ENCODE measurements around the gene SNURF. TPM values are rescaled to one million over a fixed set of nuclear protein-coding genes. Genes with fewer than 3 reads are reported as not detected.

SNURF gene
- total and polyA plus RNA-seq, 2 donors (not counting 1 experiment from before 2014, with no cell fraction given) = 9.6 to 33.1 TPM

DNA sequence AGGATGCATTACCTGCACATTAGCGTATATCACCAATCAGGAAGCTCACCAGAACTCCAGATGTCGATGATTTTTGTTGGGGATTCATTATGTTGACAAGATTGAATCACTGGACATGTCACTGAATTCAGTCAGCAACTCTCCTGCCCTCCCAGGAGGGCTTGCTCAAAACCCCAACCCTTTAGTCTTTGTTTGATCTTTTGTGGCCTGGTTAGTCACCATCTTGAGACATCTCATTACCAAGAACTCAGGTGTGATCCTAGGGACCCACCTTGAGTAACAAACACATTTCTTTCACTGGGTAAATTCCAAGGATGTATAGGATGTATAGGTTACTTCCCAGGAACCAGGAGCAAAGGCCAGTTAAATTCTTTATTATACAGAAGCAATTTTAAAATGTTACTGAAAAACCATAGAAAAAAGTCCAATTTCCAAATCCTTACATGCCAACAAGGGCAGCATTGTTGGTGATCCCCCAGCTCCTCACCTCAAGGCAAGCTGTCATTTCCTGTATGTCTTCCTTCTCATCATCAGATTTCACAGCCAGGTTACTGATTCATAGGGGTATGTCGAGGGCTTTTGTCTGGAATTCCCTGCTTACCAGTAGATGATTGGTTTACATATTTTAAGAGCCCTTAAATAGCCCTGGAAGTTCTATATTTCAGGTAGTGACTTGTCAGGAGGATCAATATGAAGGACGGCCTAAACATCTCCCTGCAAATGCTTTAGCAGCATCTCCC is 11.7 kb downstream of the SNURF start:
- Histone ChIP-seq H3K79me2 (ENCODE audit: control insufficient read depth, insufficient read depth, low read length) (peaks cover 35% of the 10 kb centered on the region), H3K27me3 (replicated peaks in 1 of 4; ENCODE audit: control extremely low read depth in 1 of 4, control insufficient read depth in 3 of 4, insufficient read depth in 4 of 4, low read length in 3 of 4) (no peaks in the 10 kb centered on the region), H3K27ac (ENCODE audit: low read length in 2 of 2) (no peak overlapping the region), H3K9me3 (ENCODE audit: control extremely low read depth in 1 of 3, control insufficient read depth in 2 of 3, insufficient read depth in 1 of 3, low read length in 2 of 3) (peaks cover 0 to 21% (median 3%) of the 10 kb centered on the region in 3 donors), H3K4me1 (ENCODE audit: control insufficient read depth in 2 of 2, insufficient read depth in 2 of 2, low read length in 2 of 2) (no peaks in the 10 kb centered on the region), H3K36me3 (replicated peaks in 1 of 2; ENCODE audit: control extremely low read depth in 1 of 2, control insufficient read depth in 1 of 2, extremely low read depth in 1 of 2, insufficient read depth in 2 of 2, low read length in 1 of 2) (peaks cover 1 to 59% of the 10 kb centered on the region in 2 experiments), H2AFZ (ENCODE audit: insufficient read depth, low read depth, low read length, poor library complexity, severe bottlenecking) (no peak overlapping the region), H3K9ac (ENCODE audit: low read length) (no peak overlapping the region), H3K4me3 (ENCODE audit: control extremely low read depth in 1 of 5, extremely low read depth in 1 of 5, insufficient read depth in 1 of 5, low read depth in 2 of 5, low read length in 4 of 5) (no peak overlapping the region), H4K20me1 (ENCODE audit: control insufficient read depth, insufficient read depth, low read length, poor library complexity, severe bottlenecking) (peaks cover 7% of the 10 kb centered on the region), H3K4me2 (replicated peaks; ENCODE audit: low read depth, low read length, poor library complexity, severe bottlenecking) (no peak overlapping the region)
- WGBS (ENCODE audit: insufficient coverage) = no CpG with 5 or more reads among the region's 4 CpGs
- ATAC-seq (ENCODE audit: low read depth) (no peak), DNase-seq (no peak)
- TF ChIP-seq, protein P1, sequence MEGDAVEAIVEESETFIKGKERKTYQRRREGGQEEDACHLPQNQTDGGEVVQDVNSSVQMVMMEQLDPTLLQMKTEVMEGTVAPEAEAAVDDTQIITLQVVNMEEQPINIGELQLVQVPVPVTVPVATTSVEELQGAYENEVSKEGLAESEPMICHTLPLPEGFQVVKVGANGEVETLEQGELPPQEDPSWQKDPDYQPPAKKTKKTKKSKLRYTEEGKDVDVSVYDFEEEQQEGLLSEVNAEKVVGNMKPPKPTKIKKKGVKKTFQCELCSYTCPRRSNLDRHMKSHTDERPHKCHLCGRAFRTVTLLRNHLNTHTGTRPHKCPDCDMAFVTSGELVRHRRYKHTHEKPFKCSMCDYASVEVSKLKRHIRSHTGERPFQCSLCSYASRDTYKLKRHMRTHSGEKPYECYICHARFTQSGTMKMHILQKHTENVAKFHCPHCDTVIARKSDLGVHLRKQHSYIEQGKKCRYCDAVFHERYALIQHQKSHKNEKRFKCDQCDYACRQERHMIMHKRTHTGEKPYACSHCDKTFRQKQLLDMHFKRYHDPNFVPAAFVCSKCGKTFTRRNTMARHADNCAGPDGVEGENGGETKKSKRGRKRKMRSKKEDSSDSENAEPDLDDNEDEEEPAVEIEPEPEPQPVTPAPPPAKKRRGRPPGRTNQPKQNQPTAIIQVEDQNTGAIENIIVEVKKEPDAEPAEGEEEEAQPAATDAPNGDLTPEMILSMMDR (IDR thresholded peaks at IDR 0.05) = no peak
- TF ChIP-seq EZH2 (IDR thresholded peaks at IDR 0.05; ENCODE audit: borderline replicate concordance, insufficient read depth, low read depth, low read length, poor library complexity, severe bottlenecking) = no peak
- Mint-ChIP-seq H3K4me3 (no peak overlapping the region), H3K9me3 (ENCODE audit: insufficient read depth) (peaks cover 11% of the 10 kb centered on the region), H3K4me1 (peaks cover 2% of the 10 kb centered on the region), H3K27ac (no peak overlapping the region), H3K27me3 (no peaks in the 10 kb centered on the region)
- intact Hi-C loops (cut with micrococcal nuclease) = no loop called here
- POLR2A ChIA-PET = no interaction called here
- CTCF ChIA-PET = no interaction called here

DNA sequence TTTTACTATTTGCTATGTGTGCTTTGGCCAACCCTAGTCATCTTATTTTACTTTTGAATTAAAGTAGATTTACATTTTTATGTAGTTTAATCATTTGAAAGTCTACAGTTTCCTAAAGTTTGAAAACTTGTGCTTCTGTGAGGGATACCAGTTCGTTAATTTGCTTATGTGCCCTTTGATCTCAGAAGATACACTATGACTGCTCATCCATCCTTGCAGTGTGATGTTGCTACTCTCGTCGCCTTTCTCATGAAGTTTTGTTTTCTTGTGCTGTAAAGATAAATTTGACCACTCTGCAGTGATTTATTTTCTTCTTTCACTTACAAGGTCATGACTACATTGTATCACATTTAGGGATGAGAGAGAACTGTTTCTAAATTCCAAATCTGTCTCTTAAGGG is 16.3 kb downstream of the SNURF start:
- no peaks in the 10 kb centered on the region for H3K4me1 ChIP-seq (ENCODE audit: control insufficient read depth in 2 of 2, insufficient read depth in 2 of 2, low read length in 2 of 2)
- Mint-ChIP-seq H3K27me3 (no peaks in the 10 kb centered on the region), H3K4me1 (no peaks in the 10 kb centered on the region), H3K27ac (no peak overlapping the region), H3K9me3 (ENCODE audit: insufficient read depth) (peaks cover 12% of the 10 kb centered on the region), H3K4me3 (no peak overlapping the region)
- H2AFZ ChIP-seq (ENCODE audit: insufficient read depth, low read depth, low read length, poor library complexity, severe bottlenecking) = no peak overlapping the region
- H4K20me1 ChIP-seq (ENCODE audit: control insufficient read depth, insufficient read depth, low read length, poor library complexity, severe bottlenecking) = peaks cover 7% of the 10 kb centered on the region
- H3K4me3 ChIP-seq (ENCODE audit: control extremely low read depth in 1 of 5, extremely low read depth in 1 of 5, insufficient read depth in 1 of 5, low read depth in 2 of 5, low read length in 4 of 5) = no peak overlapping the region
- H3K27me3 ChIP-seq (replicated peaks in 1 of 4; ENCODE audit: control extremely low read depth in 1 of 4, control insufficient read depth in 3 of 4, insufficient read depth in 4 of 4, low read length in 3 of 4) = no peaks in the 10 kb centered on the region
- intact Hi-C loops (cut with micrococcal nuclease) = no loop called here
- H3K9me3 ChIP-seq (ENCODE audit: control extremely low read depth in 1 of 3, control insufficient read depth in 2 of 3, insufficient read depth in 1 of 3, low read length in 2 of 3) = peaks cover 0 to 25% (median 2%) of the 10 kb centered on the region in 3 donors
- H3K36me3 ChIP-seq (replicated peaks in 1 of 2; ENCODE audit: control extremely low read depth in 1 of 2, control insufficient read depth in 1 of 2, extremely low read depth in 1 of 2, insufficient read depth in 2 of 2, low read length in 1 of 2) = peaks cover 1 to 36% of the 10 kb centered on the region in 2 experiments
- H3K79me2 ChIP-seq (ENCODE audit: control insufficient read depth, insufficient read depth, low read length) = peaks cover 9% of the 10 kb centered on the region
- ChIA-PET CTCF (no interaction called here), POLR2A (no interaction called here)
- no peak overlapping the region for H3K9ac ChIP-seq (ENCODE audit: low read length)
- DNase-seq (no peak), ATAC-seq (ENCODE audit: low read depth) (no peak)
- no peak overlapping the region for H3K27ac ChIP-seq (ENCODE audit: low read length in 2 of 2)
- H3K4me2 ChIP-seq (replicated peaks; ENCODE audit: low read depth, low read length, poor library complexity, severe bottlenecking) = no peak overlapping the region
- TF ChIP-seq, protein P1 (IDR thresholded peaks at IDR 0.05) = no peak
- TF ChIP-seq EZH2 (IDR thresholded peaks at IDR 0.05; ENCODE audit: borderline replicate concordance, insufficient read depth, low read depth, low read length, poor library complexity, severe bottlenecking) = no peak
- whole genome bisulfite sequencing (ENCODE audit: insufficient coverage) = no CpG with 5 or more reads among the region's 3 CpGs
